Adrenal gland (tissue), 12 donors: ENCODE measurements around the gene ZNF367. TPM values are rescaled to one million over a fixed set of nuclear protein-coding genes. Genes with fewer than 3 reads are reported as not detected.

Experiments
- polyA plus RNA-seq, 3 donors: library from polyadenylated mRNA; stranded (reverse); fragments of 200-250 nt in 2 of 3; fragments of 350-450 nt in 1 of 3; fragmentation: Illumina TruSeq in 1 of 3; extraction: RNeasy Lipid Tissue Mini Kit (QIAGEN cat#74804) in 1 of 3; gene quantifications; one replicate each; pipeline ENCODE4 v1.2.3, GENCODE V29; 2013 to 2014
- total RNA-seq, 9 donors: library from RNA; depleted of rRNA in 4 of 9; stranded (reverse); fragments of >200 nt in 4 of 9; fragments of 120-200 nt in 1 of 9; fragmentation: NEBNext Ultra II Directional in 1 of 9; extraction: Animal tissue kit (Norgen Biotek cat#: 25700) in 1 of 9; gene quantifications; one replicate each; pipeline versions ENCODE4 v1.1.0 to v1.2.4, GENCODE V29; 2013 to 2023
- donor health status: healthy with polysubstance abuse.
- donor health status: Bipolar disorder and iron deficiency.
- donor health status: DM: yes; HTN: yes; CAD: no.
- donor health status: DM: no; HTN: no; CAD: no.
- donor health status: DM: no; HTN: no; CAD: no.
- donor health status: DM: yes; HTN: yes; CAD: no.

Gene ZNF367
- total and polyA plus RNA-seq, 12 donors, result 0.24 to 5.4 (median 1.2) TPM

Other genes starting within 250 kb of the ZNF367 start
- under 1 TPM in 2 of 9 donors, not detected in 7; 0.57 to 0.63 TPM for gene HSD17B3, start 116.2 kb downstream of the ZNF367 start, total RNA-seq
- gene HSD17B3, start 116.2 kb downstream of the ZNF367 start, polyA plus RNA-seq, result 10 to 100 TPM in 1 of 3 donors, 1 to 10 TPM in 1, not detected in 1; 8.8 to 14.6 TPM
- gene SLC35D2, start 34.7 kb downstream of the ZNF367 start, total RNA-seq, result 10 to 100 TPM in 7 of 9 donors, 1 to 10 TPM in 2; 6.9 to 20.8 (median 16.1) TPM
- gene SLC35D2, start 34.7 kb downstream of the ZNF367 start, polyA plus RNA-seq, result 10 to 100 TPM; 10.4 to 12.3 (median 11.9) TPM
- gene HABP4, start 31.8 kb upstream of the ZNF367 start, total RNA-seq, result 10 to 100 TPM in 3 of 9 donors, 1 to 10 TPM in 6; 4.8 to 17.4 (median 9.4) TPM
- 10 to 100 TPM; 14.9 to 22.4 (median 16.5) TPM for gene HABP4, start 31.8 kb upstream of the ZNF367 start, polyA plus RNA-seq
- gene CDC14B, start 201.5 kb upstream of the ZNF367 start, total RNA-seq, result 10 to 100 TPM in 7 of 9 donors, 1 to 10 TPM in 2; 2.1 to 19.1 (median 15.7) TPM
- gene CDC14B, start 201.5 kb upstream of the ZNF367 start, polyA plus RNA-seq, result 1 to 10 TPM; 7.5 to 8.9 (median 8.2) TPM
- 10 to 100 TPM in 5 of 9 donors, 1 to 10 TPM in 4; 3.3 to 17.4 (median 10.7) TPM for gene PRXL2C, start 236.9 kb upstream of the ZNF367 start, total RNA-seq
- gene PRXL2C, start 236.9 kb upstream of the ZNF367 start, polyA plus RNA-seq, result 1 to 10 TPM; 5.1 to 9.3 (median 5.6) TPM